HL-60 (cell line): ENCODE data around the gene BDNF.

ENCODE experiments used
- GABPA ChIP-seq: IDR thresholded peaks from 2 replicates; pipeline ENCODE4 v1.6.1; 2012; ENCODE audit warnings: low read depth
- POLR2AphosphoS5 ChIP-seq: IDR thresholded peaks from 2 replicates; pipeline ENCODE4 v1.6.1; 2012; ENCODE audit warnings: low read depth
- SPI1 ChIP-seq: IDR thresholded peaks from 2 replicates; pipeline ENCODE4 v1.6.1; 2012; ENCODE audit warnings: low read depth, mild to moderate bottlenecking, borderline replicate concordance
- TF ChIP-seq, protein P1 (sequence below): IDR thresholded peaks from one replicate; pipeline ENCODE4 v1.5.1; 2011; ENCODE audit warnings: low read length, control low read depth, inconsistent platforms; ENCODE audit not compliant: insufficient read depth
- TF ChIP-seq, protein P2 (sequence below): IDR thresholded peaks from 2 replicates; pipeline ENCODE4 v1.6.1; 2012; ENCODE audit warnings: low read depth; ENCODE audit not compliant: insufficient replicate concordance

DNA sequence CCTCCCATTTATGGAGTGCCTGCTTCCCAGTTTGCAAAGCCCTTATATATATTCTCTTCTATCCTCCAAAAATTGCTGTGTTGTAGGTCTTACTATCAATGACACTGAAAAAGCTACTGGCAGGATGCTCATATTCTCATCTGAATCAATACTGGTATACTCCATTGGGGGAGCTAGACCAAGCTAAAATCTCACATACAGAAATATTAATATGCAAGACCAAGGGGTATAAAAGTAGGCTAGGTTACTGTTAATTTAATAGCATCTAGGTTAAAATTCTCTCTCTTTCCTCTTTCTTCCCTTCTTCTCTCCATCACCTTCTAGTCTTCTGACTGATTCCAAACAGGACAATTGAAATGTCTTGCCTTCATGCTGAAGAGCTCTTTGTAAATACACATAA lies 17.1 kb upstream of the BDNF start:
- TF ChIP-seq, protein P1, sequence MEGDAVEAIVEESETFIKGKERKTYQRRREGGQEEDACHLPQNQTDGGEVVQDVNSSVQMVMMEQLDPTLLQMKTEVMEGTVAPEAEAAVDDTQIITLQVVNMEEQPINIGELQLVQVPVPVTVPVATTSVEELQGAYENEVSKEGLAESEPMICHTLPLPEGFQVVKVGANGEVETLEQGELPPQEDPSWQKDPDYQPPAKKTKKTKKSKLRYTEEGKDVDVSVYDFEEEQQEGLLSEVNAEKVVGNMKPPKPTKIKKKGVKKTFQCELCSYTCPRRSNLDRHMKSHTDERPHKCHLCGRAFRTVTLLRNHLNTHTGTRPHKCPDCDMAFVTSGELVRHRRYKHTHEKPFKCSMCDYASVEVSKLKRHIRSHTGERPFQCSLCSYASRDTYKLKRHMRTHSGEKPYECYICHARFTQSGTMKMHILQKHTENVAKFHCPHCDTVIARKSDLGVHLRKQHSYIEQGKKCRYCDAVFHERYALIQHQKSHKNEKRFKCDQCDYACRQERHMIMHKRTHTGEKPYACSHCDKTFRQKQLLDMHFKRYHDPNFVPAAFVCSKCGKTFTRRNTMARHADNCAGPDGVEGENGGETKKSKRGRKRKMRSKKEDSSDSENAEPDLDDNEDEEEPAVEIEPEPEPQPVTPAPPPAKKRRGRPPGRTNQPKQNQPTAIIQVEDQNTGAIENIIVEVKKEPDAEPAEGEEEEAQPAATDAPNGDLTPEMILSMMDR, result peak; percentile 11
- TF ChIP-seq, protein P2, sequence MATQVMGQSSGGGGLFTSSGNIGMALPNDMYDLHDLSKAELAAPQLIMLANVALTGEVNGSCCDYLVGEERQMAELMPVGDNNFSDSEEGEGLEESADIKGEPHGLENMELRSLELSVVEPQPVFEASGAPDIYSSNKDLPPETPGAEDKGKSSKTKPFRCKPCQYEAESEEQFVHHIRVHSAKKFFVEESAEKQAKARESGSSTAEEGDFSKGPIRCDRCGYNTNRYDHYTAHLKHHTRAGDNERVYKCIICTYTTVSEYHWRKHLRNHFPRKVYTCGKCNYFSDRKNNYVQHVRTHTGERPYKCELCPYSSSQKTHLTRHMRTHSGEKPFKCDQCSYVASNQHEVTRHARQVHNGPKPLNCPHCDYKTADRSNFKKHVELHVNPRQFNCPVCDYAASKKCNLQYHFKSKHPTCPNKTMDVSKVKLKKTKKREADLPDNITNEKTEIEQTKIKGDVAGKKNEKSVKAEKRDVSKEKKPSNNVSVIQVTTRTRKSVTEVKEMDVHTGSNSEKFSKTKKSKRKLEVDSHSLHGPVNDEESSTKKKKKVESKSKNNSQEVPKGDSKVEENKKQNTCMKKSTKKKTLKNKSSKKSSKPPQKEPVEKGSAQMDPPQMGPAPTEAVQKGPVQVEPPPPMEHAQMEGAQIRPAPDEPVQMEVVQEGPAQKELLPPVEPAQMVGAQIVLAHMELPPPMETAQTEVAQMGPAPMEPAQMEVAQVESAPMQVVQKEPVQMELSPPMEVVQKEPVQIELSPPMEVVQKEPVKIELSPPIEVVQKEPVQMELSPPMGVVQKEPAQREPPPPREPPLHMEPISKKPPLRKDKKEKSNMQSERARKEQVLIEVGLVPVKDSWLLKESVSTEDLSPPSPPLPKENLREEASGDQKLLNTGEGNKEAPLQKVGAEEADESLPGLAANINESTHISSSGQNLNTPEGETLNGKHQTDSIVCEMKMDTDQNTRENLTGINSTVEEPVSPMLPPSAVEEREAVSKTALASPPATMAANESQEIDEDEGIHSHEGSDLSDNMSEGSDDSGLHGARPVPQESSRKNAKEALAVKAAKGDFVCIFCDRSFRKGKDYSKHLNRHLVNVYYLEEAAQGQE, result no peak
- TF ChIP-seq POLR2AphosphoS5, result no peak
- TF ChIP-seq SPI1, result no peak
- TF ChIP-seq GABPA, result no peak
